ENCODE data around the gene C11orf21. TPM values are rescaled to one million over a fixed set of nuclear protein-coding genes. Genes with fewer than 3 reads are reported as not detected.

C11orf21 gene
- total RNA-seq, 1 experiment from 2014 or later: not detected

- no peak overlapping the region for H3K27ac Mint-ChIP-seq (ENCODE audit: unreplicated experiment)
- no peak overlapping the region for H3K4me3 Mint-ChIP-seq (ENCODE audit: low read depth, unreplicated experiment)
- CTCF ChIA-PET: interaction anchor here (0.6 kb wide), 1 partner anchor 8 kb away, joined by 3 read pairs; no protein-coding TSS in a partner anchor
- intact Hi-C loops (cut with micrococcal nuclease; ENCODE audit: unreplicated experiment): no loop called here
- H3K9me3 Mint-ChIP-seq (ENCODE audit: low read depth, unreplicated experiment): peaks cover 9% of the 10 kb centered on the region
- DNase-seq: no peak
- BruUV-seq (replicated peaks): no TSS peak
- no peaks in the 10 kb centered on the region for H3K4me1 Mint-ChIP-seq (ENCODE audit: low read depth, unreplicated experiment)
- TF ChIP-seq CTCF (IDR thresholded peaks at IDR 0.05; ENCODE audit: unreplicated experiment): no peak
- H3K36me3 Mint-ChIP-seq (ENCODE audit: insufficient read depth, unreplicated experiment): no peaks in the 10 kb centered on the region
- H3K27me3 Mint-ChIP-seq (ENCODE audit: unreplicated experiment): peaks cover 58% of the 10 kb centered on the region
Measured at GRCh38 chr11:2327032-2327431, 25.3 kb upstream of the C11orf21 start.

- no peak for DNase-seq
- no peak overlapping the region for H3K4me3 Mint-ChIP-seq (ENCODE audit: low read depth, unreplicated experiment)
- CTCF ChIA-PET: interaction anchor here (0.5 kb wide), 1 partner anchor 336 kb away, joined by 6 read pairs; no protein-coding TSS in a partner anchor
- no peaks in the 10 kb centered on the region for H3K4me1 Mint-ChIP-seq (ENCODE audit: low read depth, unreplicated experiment)
- no TSS peak for BruUV-seq (replicated peaks)
- intact Hi-C loops (cut with micrococcal nuclease; ENCODE audit: unreplicated experiment): no loop called here
- no peak for TF ChIP-seq CTCF (IDR thresholded peaks at IDR 0.05; ENCODE audit: unreplicated experiment)
- H3K36me3 Mint-ChIP-seq (ENCODE audit: insufficient read depth, unreplicated experiment): no peaks in the 10 kb centered on the region
- peaks cover 69% of the 10 kb centered on the region for H3K27me3 Mint-ChIP-seq (ENCODE audit: unreplicated experiment)
- peaks cover 4% of the 10 kb centered on the region for H3K9me3 Mint-ChIP-seq (ENCODE audit: low read depth, unreplicated experiment)
- no peak overlapping the region for H3K27ac Mint-ChIP-seq (ENCODE audit: unreplicated experiment)
Measured at GRCh38 chr11:2325719-2326118, 24.0 kb upstream of the C11orf21 start.

- Mint-ChIP-seq H3K36me3 (ENCODE audit: insufficient read depth, unreplicated experiment) (no peaks in the 10 kb centered on the region), H3K4me1 (ENCODE audit: low read depth, unreplicated experiment) (no peaks in the 10 kb centered on the region), H3K9me3 (ENCODE audit: low read depth, unreplicated experiment) (no peaks in the 10 kb centered on the region), H3K4me3 (ENCODE audit: low read depth, unreplicated experiment) (no peak overlapping the region), H3K27me3 (ENCODE audit: unreplicated experiment) (peaks cover 69% of the 10 kb centered on the region), H3K27ac (ENCODE audit: unreplicated experiment) (no peak overlapping the region)
- no TSS peak for BruUV-seq (replicated peaks)
- no peak for TF ChIP-seq CTCF (IDR thresholded peaks at IDR 0.05; ENCODE audit: unreplicated experiment)
- intact Hi-C loops (cut with micrococcal nuclease; ENCODE audit: unreplicated experiment): no loop called here
- DNase-seq: no peak
- CTCF ChIA-PET: no interaction called here
Measured at GRCh38 chr11:2325123-2325522, 23.4 kb upstream of the C11orf21 start.

- intact Hi-C loops (cut with micrococcal nuclease; ENCODE audit: unreplicated experiment): no loop called here
- no peak overlapping the region for H3K4me3 Mint-ChIP-seq (ENCODE audit: low read depth, unreplicated experiment)
Measured at GRCh38 chr11:2321311-2321683, 19.6 kb upstream of the C11orf21 start.

More at GRCh38 chr11:2321311-2321683, 19.6 kb upstream of the C11orf21 start:
- no peak for DNase-seq
- Mint-ChIP-seq H3K36me3 (ENCODE audit: insufficient read depth, unreplicated experiment) (no peaks in the 10 kb centered on the region), H3K9me3 (ENCODE audit: low read depth, unreplicated experiment) (no peaks in the 10 kb centered on the region), H3K27ac (ENCODE audit: unreplicated experiment) (no peak overlapping the region), H3K27me3 (ENCODE audit: unreplicated experiment) (peaks cover 75% of the 10 kb centered on the region), H3K4me1 (ENCODE audit: low read depth, unreplicated experiment) (no peaks in the 10 kb centered on the region)
- CTCF ChIA-PET: no interaction called here
- BruUV-seq (replicated peaks): no TSS peak
- no peak for TF ChIP-seq CTCF (IDR thresholded peaks at IDR 0.05; ENCODE audit: unreplicated experiment)
